H1 (cell line): ENCODE results near the gene MIPEP. TPM values are rescaled to one million over a fixed set of nuclear protein-coding genes. Genes with fewer than 3 reads are reported as not detected.
A peak's percentile ranks its signal among the peaks of the same experiment; 100 is the strongest.

Experiments used
- CTCF ChIA-PET: fragments of 300-600 bp; sonication (Branson Sonifier 250); formaldehyde crosslinking; loops from one replicate; lab custom pipeline; 2021; ENCODE audit not compliant: partially characterized antibody; lab: Charles Lee
- POLR2A ChIA-PET: fragments of 300-600 bp; sonication (Branson Sonifier 250); formaldehyde crosslinking; loops from one replicate; lab custom pipeline; 2021; ENCODE audit warnings: inconsistent platforms; ENCODE audit not compliant: partially characterized antibody; lab: Charles Lee
- DNase-seq, 2 experiments: peaks; one replicate each; pipeline versions ENCODE4 v3.0.0 to v3.0.0-alpha.2; 2010 to 2022; ENCODE audit warnings: low spot score in 2 of 2, low read depth in 1 of 2, mixed read lengths in 1 of 2
- FAIRE-seq: peaks from 2 replicates; lab custom pipeline; 2011; peaks lifted over from hg19 to GRCh38; lab: Jason Lieb, UNC
- H2AFZ ChIP-seq: 2 replicates; pipeline ENCODE4 v1.8.1; 2012; ENCODE audit warnings: low read length, inconsistent platforms
- H2AK5ac ChIP-seq: 2 replicates; pipeline ENCODE4 v1.6.1; 2013; ENCODE audit warnings: low read depth, low read length
- H2BK120ac ChIP-seq: replicated peaks from 2 replicates; pipeline ENCODE3; 2013; ENCODE audit warnings: low read depth, low read length, inconsistent platforms
- H2BK12ac ChIP-seq: 2 replicates; pipeline ENCODE4 v1.6.1; 2013; ENCODE audit warnings: low read depth, low read length
- H2BK15ac ChIP-seq: 2 replicates; pipeline ENCODE4 v1.6.1; 2013; ENCODE audit warnings: low read length
- H2BK20ac ChIP-seq: 2 replicates; pipeline ENCODE4 v1.6.1; 2013; ENCODE audit warnings: low read length
- H2BK5ac ChIP-seq: 2 replicates; pipeline ENCODE4 v1.6.1; 2013; ENCODE audit warnings: low read depth, low read length
- H3K14ac ChIP-seq: 2 replicates; pipeline ENCODE4 v1.6.1; 2013; ENCODE audit warnings: inconsistent platforms; ENCODE audit not compliant: insufficient read length
- H3K18ac ChIP-seq: 2 replicates; pipeline ENCODE4 v1.6.1; 2013; ENCODE audit warnings: low read length; ENCODE audit errors: extremely low read depth
- H3K23ac ChIP-seq: 2 replicates; pipeline ENCODE4 v1.6.1; 2013; ENCODE audit warnings: inconsistent platforms; ENCODE audit not compliant: insufficient read length
- H3K23me2 ChIP-seq: 2 replicates; pipeline ENCODE4 v1.6.1; 2013; ENCODE audit warnings: low read depth, low read length
- H3K27ac ChIP-seq: 2 replicates; pipeline ENCODE4 v1.6.1; 2011; ENCODE audit warnings: low read depth, low read length, inconsistent platforms
- H3K27me3 ChIP-seq, 4 experiments: replicated peaks in 1 of 4; 1 replicate in 1 of 4; 2 replicates in 3 of 4; pipeline versions ENCODE4 v1.6.1 to v1.8.1; 2011 to 2013; ENCODE audit warnings: low read length in 3 of 4, mild to moderate bottlenecking in 3 of 4, inconsistent platforms in 2 of 4, mixed read lengths in 2 of 4, moderate library complexity in 1 of 4; ENCODE audit not compliant: control insufficient read depth in 3 of 4, insufficient read depth in 3 of 4; ENCODE audit errors: extremely low read depth in 1 of 4
- H3K36me3 ChIP-seq, 4 experiments: 2 replicates each; pipeline versions ENCODE4 v1.6.1 to v1.8.1; 2011 to 2013; ENCODE audit warnings: mild to moderate bottlenecking in 4 of 4, low read length in 3 of 4, moderate library complexity in 2 of 4, control low read depth in 1 of 4, inconsistent platforms in 1 of 4; ENCODE audit not compliant: insufficient read depth in 4 of 4, control insufficient read depth in 2 of 4
- H3K4ac ChIP-seq: replicated peaks from 2 replicates; pipeline ENCODE3; 2013; ENCODE audit warnings: low read length, low read depth, mixed read lengths, inconsistent platforms; ENCODE audit not compliant: insufficient read length
- H3K4me1 ChIP-seq, 4 experiments: replicated peaks in 1 of 4; 1 replicate in 1 of 4; 2 replicates in 3 of 4; pipeline versions ENCODE4 v1.6.1 to v1.8.1; 2011 to 2013; ENCODE audit warnings: low read length in 3 of 4, inconsistent platforms in 2 of 4, mixed read lengths in 1 of 4; ENCODE audit not compliant: insufficient read depth in 4 of 4, control insufficient read depth in 3 of 4
- H3K4me2 ChIP-seq, 2 experiments: 2 replicates each; pipeline versions ENCODE4 v1.6.1 to v1.8.1; 2011 to 2013; ENCODE audit warnings: low read depth in 2 of 2, low read length in 2 of 2, control low read depth in 1 of 2, inconsistent platforms in 1 of 2, mild to moderate bottlenecking in 1 of 2; ENCODE audit not compliant: insufficient read depth in 1 of 2
- H3K4me3 ChIP-seq, 4 experiments: fragments of 200-600, 300-600 bp in 1 of 4; sonication (generic), shearing (Covaris generic), sonication (Bioruptor Twin) in 1 of 4; 2 replicates each; pipeline versions ENCODE4 v1.5.1 to v1.8.1; 2011 to 2016; ENCODE audit warnings: low read length in 4 of 4, low read depth in 3 of 4, control low read depth in 2 of 4, inconsistent platforms in 2 of 4, mild to moderate bottlenecking in 2 of 4, mixed read lengths in 1 of 4, moderate library complexity in 1 of 4; ENCODE audit not compliant: insufficient read depth in 2 of 4; ENCODE audit errors: extremely low read depth in 1 of 4
- H3K56ac ChIP-seq: replicated peaks from 2 replicates; pipeline ENCODE3; 2013; ENCODE audit warnings: low read depth, mild to moderate bottlenecking, mixed read lengths, low read length, inconsistent platforms; ENCODE audit not compliant: insufficient read length
- H3K79me1 ChIP-seq: 2 replicates; pipeline ENCODE4 v1.6.1; 2013; ENCODE audit warnings: low read depth, low read length, control low read depth
- H3K79me2 ChIP-seq, 2 experiments: 2 replicates each; pipeline versions ENCODE4 v1.6.1 to v1.8.1; 2012 to 2013; ENCODE audit warnings: low read length in 2 of 2, mild to moderate bottlenecking in 2 of 2, inconsistent platforms in 1 of 2; ENCODE audit not compliant: insufficient read depth in 2 of 2, control insufficient read depth in 1 of 2
- H3K9ac ChIP-seq, 4 experiments: replicated peaks in 1 of 4; 1 replicate in 1 of 4; 2 replicates in 3 of 4; pipeline versions ENCODE4 v1.6.1 to v1.8.1; 2011 to 2013; ENCODE audit warnings: low read depth in 3 of 4, low read length in 3 of 4, control low read depth in 2 of 4, mild to moderate bottlenecking in 2 of 4, moderate library complexity in 2 of 4, inconsistent platforms in 1 of 4; ENCODE audit errors: extremely low read depth in 1 of 4
- H3K9me3 ChIP-seq, 2 experiments: 2 replicates each; pipeline versions ENCODE4 v1.6.1 to v1.8.1; 2012 to 2013; ENCODE audit warnings: mild to moderate bottlenecking in 2 of 2, moderate library complexity in 2 of 2, control low read depth in 1 of 2, inconsistent platforms in 1 of 2, low read depth in 1 of 2, low read length in 1 of 2, mixed read lengths in 1 of 2; ENCODE audit not compliant: insufficient read depth in 2 of 2
- H4K20me1 ChIP-seq, 2 experiments: replicated peaks in 1 of 2; 2 replicates each; pipeline versions ENCODE3 to v1.8.1; 2011 to 2013; ENCODE audit warnings: inconsistent platforms in 2 of 2, low read length in 2 of 2, mild to moderate bottlenecking in 1 of 2; ENCODE audit not compliant: insufficient read depth in 2 of 2, control insufficient read depth in 1 of 2
- H4K5ac ChIP-seq: 2 replicates; pipeline ENCODE4 v1.6.1; 2013; ENCODE audit warnings: low read length, low read depth, mixed read lengths, inconsistent platforms; ENCODE audit not compliant: insufficient read length
- H4K8ac ChIP-seq: 2 replicates; pipeline ENCODE4 v1.8.0; 2013; ENCODE audit warnings: mild to moderate bottlenecking, moderate library complexity, low read length, inconsistent platforms; ENCODE audit not compliant: insufficient read depth; ENCODE audit errors: extremely low read depth
- H4K91ac ChIP-seq: replicated peaks from 2 replicates; pipeline ENCODE3; 2013; ENCODE audit warnings: low read length, mixed read lengths, inconsistent platforms; ENCODE audit not compliant: insufficient read length
- HDAC2 ChIP-seq, 2 experiments: fragments of 300-600 bp in 1 of 2; sonication (generic) in 1 of 2; IDR thresholded peaks; 2 replicates each; pipeline ENCODE4 v1.6.1; 2011 to 2012; ENCODE audit warnings: low read depth in 2 of 2, low read length in 2 of 2, mild to moderate bottlenecking in 2 of 2, moderate library complexity in 2 of 2, borderline replicate concordance in 1 of 2, inconsistent platforms in 1 of 2
- SP1 ChIP-seq: IDR thresholded peaks from 2 replicates; pipeline ENCODE4 v1.6.1; 2011; ENCODE audit warnings: low read depth, low read length
- TCF12 ChIP-seq: IDR thresholded peaks from 2 replicates; pipeline ENCODE4 v1.6.1; 2011; ENCODE audit warnings: low read depth, mild to moderate bottlenecking, low read length
- WGBS, 2 experiments: shearing (Covaris generic) in 1 of 2; methylation state at CpG; one replicate each; pipeline versions ENCODE4 v1.1.6 to v1.1.7; 2013 to 2015; ENCODE audit warnings: low lambda C conversion rate in 2 of 2, mixed read lengths in 2 of 2, inconsistent platforms in 1 of 2, low coverage in 1 of 2, missing lambda C conversion rate in 1 of 2; ENCODE audit not compliant: insufficient replicate concordance in 2 of 2, insufficient coverage in 1 of 2, insufficient read length in 1 of 2; ENCODE audit errors: extremely low coverage in 1 of 2, missing lambda C conversion rate in 1 of 2; 5-methylcytosine and 5-hydroxymethylcytosine counted together
- polyA plus RNA-seq, 7 experiments: library from polyadenylated mRNA; depleted of rRNA in 3 of 7; stranded (reverse) in 5 of 7; unstranded in 2 of 7; fragments of >200 nt in 5 of 7; fragments of 200-250 nt in 2 of 7; gene quantifications; 1 replicate in 5 of 7; 2 replicates in 1 of 7; 4 replicates in 1 of 7; pipeline versions ENCODE4 v1.2.1 to v1.2.3, GENCODE V29; 2011 to 2013; ENCODE audit warnings: missing spikeins in 2 of 7, mixed read lengths in 2 of 7
- total RNA-seq: library from RNA; stranded (reverse); fragmentation: NEBNext Ultra II Directional; extraction: Animal tissue kit (Norgen Biotek cat#: 25700); gene quantifications from 2 replicates; pipeline ENCODE4 v1.2.1, GENCODE V29; 2021
- TF ChIP-seq, protein P1 (sequence below): IDR thresholded peaks from 2 replicates; pipeline ENCODE4 v1.6.1; 2011; ENCODE audit warnings: low read depth, mild to moderate bottlenecking, low read length; ENCODE audit not compliant: insufficient read depth

Gene MIPEP
- total and polyA plus RNA-seq, 2 of the 8 experiments (the other 6 are each of a cell fraction or from before 2014, with no cell fraction given) = 24.0 to 24.2 TPM

DNA sequence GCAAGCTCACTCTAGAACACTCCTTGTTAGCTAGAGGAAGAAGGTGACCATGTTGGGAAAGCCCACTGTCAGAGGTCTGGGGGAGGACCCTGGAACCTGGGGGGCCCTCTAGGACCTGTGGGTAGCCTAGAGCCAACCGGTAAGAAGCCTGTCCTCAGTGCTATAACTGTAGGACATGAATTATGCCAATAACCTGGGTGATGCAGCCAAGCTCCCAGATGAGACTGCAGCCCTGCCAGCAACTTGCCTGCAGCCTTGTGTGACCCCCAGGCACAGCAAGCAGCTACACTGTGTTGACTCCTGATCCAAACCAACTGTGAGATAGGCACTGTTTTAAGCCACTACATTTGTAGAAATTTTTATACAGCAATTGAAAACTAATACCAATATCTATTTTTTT is 122.3 kb downstream of the MIPEP start:
- Histone ChIP-seq H3K23me2 (no peaks in the 10 kb centered on the region), H2BK12ac (no peak overlapping the region), H3K4me1 (no peaks in the 10 kb centered on the region; a peak in 2 of 7 replicates), H2AFZ (no peak overlapping the region), H4K20me1 (no peaks in the 10 kb centered on the region), H4K91ac (no peak overlapping the region), H3K4me2 (no peak overlapping the region), H3K27ac (no peak overlapping the region), H2BK120ac (no peak overlapping the region), H2BK5ac (no peak overlapping the region), H2AK5ac (no peak overlapping the region), H4K8ac (0 out of 2 replicates have a peak overlapping the region, but pooled peaks have one; percentile 0), H3K56ac (no peak overlapping the region), H2BK20ac (no peak overlapping the region), H3K4ac (no peak overlapping the region), H4K5ac (no peak overlapping the region), H3K36me3 (no peaks in the 10 kb centered on the region), H3K4me3 (no peak overlapping the region), H2BK15ac (no peak overlapping the region), H3K9ac (no peak overlapping the region), H3K18ac (no peak overlapping the region), H3K27me3 (no peaks in the 10 kb centered on the region), H3K14ac (no peak overlapping the region), H3K9me3 (no peaks in the 10 kb centered on the region), H3K79me1 (no peaks in the 10 kb centered on the region), H3K23ac (no peak overlapping the region), H3K79me2 (no peaks in the 10 kb centered on the region)
- FAIRE-seq (no peak), DNase-seq (no peak)
- POLR2A ChIA-PET = no interaction called here
- CTCF ChIA-PET = interaction anchor here (1.6 to 3.1 kb wide), 2 partner anchors 11 to 25 kb away, joined by 7 to 10 read pairs; no protein-coding TSS in a partner anchor
- TF ChIP-seq, protein P1, sequence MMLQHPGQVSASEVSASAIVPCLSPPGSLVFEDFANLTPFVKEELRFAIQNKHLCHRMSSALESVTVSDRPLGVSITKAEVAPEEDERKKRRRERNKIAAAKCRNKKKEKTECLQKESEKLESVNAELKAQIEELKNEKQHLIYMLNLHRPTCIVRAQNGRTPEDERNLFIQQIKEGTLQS = no peak
- no peak for TF ChIP-seq SP1
- TF ChIP-seq HDAC2 (IDR thresholded peaks at IDR 0.05; ENCODE audit: borderline replicate concordance in 1 of 2, low read depth in 2 of 2, low read length in 2 of 2) = no peak
- no peak for TF ChIP-seq TCF12
- 88% methylated on average over 1 of the region's 1 CpG; no CpG with 5 or more reads in 1 of the 2 experiments for WGBS, 2 experiments
